Liver (tissue), 9 donors: ENCODE data around the gene MERTK. TPM values are rescaled to one million over a fixed set of nuclear protein-coding genes. Genes with fewer than 3 reads are reported as not detected.
"Not testable (repeated sequence)": the region's sequence is repeated elsewhere in the genome, so short reads cannot be mapped to it uniquely, and the experiment has no call there.

Experiments
- DNase-seq: peaks from one replicate; pipeline ENCODE4 v3.0.0-alpha.2; 2017; ENCODE audit warnings: low spot score
- H3K27ac ChIP-seq, 2 donors: one replicate each; pipeline ENCODE4 v1.7.0; 2013; ENCODE audit warnings: inconsistent platforms in 2 of 2, low read length in 2 of 2, control low read depth in 1 of 2, low read depth in 1 of 2, mild to moderate bottlenecking in 1 of 2
- H3K27me3 ChIP-seq, 4 donors: one replicate each; pipeline versions ENCODE4 v1.6.1 to v1.7.0; 2013; ENCODE audit warnings: low read length in 3 of 4, inconsistent platforms in 1 of 4, mild to moderate bottlenecking in 1 of 4, moderate library complexity in 1 of 4; ENCODE audit not compliant: control insufficient read depth in 4 of 4, insufficient read depth in 4 of 4
- H3K36me3 ChIP-seq, 4 donors: one replicate each; pipeline versions ENCODE4 v1.6.1 to v1.7.0; 2013; ENCODE audit warnings: low read length in 3 of 4, mild to moderate bottlenecking in 3 of 4, low read depth in 1 of 4, moderate library complexity in 1 of 4; ENCODE audit not compliant: control insufficient read depth in 4 of 4, insufficient read depth in 3 of 4
- H3K4me1 ChIP-seq, 4 donors: one replicate each; pipeline versions ENCODE4 v1.6.1 to v1.7.0; 2013; ENCODE audit warnings: low read length in 3 of 4, mild to moderate bottlenecking in 3 of 4, moderate library complexity in 1 of 4; ENCODE audit not compliant: control insufficient read depth in 4 of 4, insufficient read depth in 4 of 4
- H3K4me3 ChIP-seq, 3 donors: one replicate each; pipeline versions ENCODE4 v1.6.1 to v1.7.0; 2013; ENCODE audit warnings: low read length in 3 of 3, control low read depth in 1 of 3, low read depth in 1 of 3, mild to moderate bottlenecking in 1 of 3
- H3K9ac ChIP-seq, 2 donors: one replicate each; pipeline ENCODE4 v1.7.0; 2013; ENCODE audit warnings: low read length in 2 of 2, mild to moderate bottlenecking in 2 of 2, moderate library complexity in 2 of 2, control low read depth in 1 of 2, low read depth in 1 of 2
- H3K9me3 ChIP-seq, 4 donors: one replicate each; pipeline versions ENCODE4 v1.6.1 to v1.7.0; 2013; ENCODE audit warnings: low read length in 3 of 4; ENCODE audit not compliant: control insufficient read depth in 4 of 4
- ATF3 ChIP-seq: IDR thresholded peaks from 2 replicates; pipeline ENCODE4 v1.6.1; 2016; ENCODE audit warnings: antibody characterized with exemption
- CTCF ChIP-seq: fragments of 150-350 bp; IDR thresholded peaks from 2 replicates; pipeline ENCODE4 v1.5.1; 2017; ENCODE audit warnings: improper control_type of control experiment, low read depth, low read length; ENCODE audit not compliant: missing input control
- FOXA2 ChIP-seq: IDR thresholded peaks from 2 replicates; pipeline ENCODE4 v1.6.1; 2016; ENCODE audit warnings: antibody characterized with exemption
- GABPA ChIP-seq, 2 donors: IDR thresholded peaks in 1 of 2; conservative IDR thresholded peaks in 1 of 2; 2 replicates each; pipeline ENCODE4 v1.6.1; 2016; ENCODE audit warnings: antibody characterized with exemption in 2 of 2, mild to moderate bottlenecking in 1 of 2, moderate library complexity in 1 of 2
- HNF4A ChIP-seq, 2 donors: conservative IDR thresholded peaks; 2 replicates each; pipeline ENCODE4 v1.6.1; 2016; ENCODE audit warnings: antibody characterized with exemption in 2 of 2, mild to moderate bottlenecking in 2 of 2
- JUND ChIP-seq, 2 donors: IDR thresholded peaks; 2 replicates each; pipeline ENCODE4 v1.6.1; 2016; ENCODE audit warnings: antibody characterized with exemption in 2 of 2
- NR2F2 ChIP-seq: IDR thresholded peaks from 2 replicates; pipeline ENCODE4 v1.6.1; 2016; ENCODE audit warnings: antibody characterized with exemption
- RAD21 ChIP-seq, 2 donors: IDR thresholded peaks; 2 replicates each; pipeline ENCODE4 v1.6.1; 2016; ENCODE audit warnings: antibody characterized with exemption in 2 of 2, mild to moderate bottlenecking in 2 of 2
- REST ChIP-seq: IDR thresholded peaks from 2 replicates; pipeline ENCODE4 v1.6.1; 2016; ENCODE audit warnings: antibody characterized with exemption, mild to moderate bottlenecking
- RXRA ChIP-seq, 2 donors: IDR thresholded peaks; 2 replicates each; pipeline ENCODE4 v1.6.1; 2017 to 2018; ENCODE audit warnings: antibody characterized with exemption in 2 of 2, mild to moderate bottlenecking in 1 of 2
- SP1 ChIP-seq: IDR thresholded peaks from 2 replicates; pipeline ENCODE4 v1.6.1; 2018; ENCODE audit warnings: antibody characterized with exemption, mild to moderate bottlenecking
- TAF1 ChIP-seq: conservative IDR thresholded peaks from 2 replicates; pipeline ENCODE4 v1.6.1; 2016; ENCODE audit warnings: antibody characterized with exemption, mild to moderate bottlenecking
- YY1 ChIP-seq: IDR thresholded peaks from 2 replicates; pipeline ENCODE4 v1.6.1; 2016; ENCODE audit warnings: antibody characterized with exemption, mild to moderate bottlenecking
- WGBS: extraction: QIAGEN DNeasy Blood & Tissue Kit; methylation state at CpG from one replicate; pipeline ENCODE4 v1.1.7; 2013; 5-methylcytosine and 5-hydroxymethylcytosine counted together
- polyA plus RNA-seq, 2 donors: library from polyadenylated mRNA; stranded (reverse) in 1 of 2; unstranded in 1 of 2; fragments of 200-250 nt in 1 of 2; fragments of >200 nt in 1 of 2; fragmentation: Nextera tagmentation in 1 of 2; extraction: Ambion mirVana in 1 of 2; gene quantifications; one replicate each; pipeline versions ENCODE4 v1.2.1 to v1.2.3, GENCODE V29; 2013 to 2015
- total RNA-seq, 2 donors: library from RNA; depleted of rRNA; stranded (reverse); fragments of >200 nt; gene quantifications; one replicate each; pipeline ENCODE4 v1.2.3, GENCODE V29; 2014
- donor health status: healthy.
- donor health status: healthy.
- donor health status: healthy.
- donor health status: healthy.
- donor health status: healthy.

Gene MERTK
- total and polyA plus RNA-seq, 4 donors, result 6.3 to 34.1 (median 8.2) TPM

DNA sequence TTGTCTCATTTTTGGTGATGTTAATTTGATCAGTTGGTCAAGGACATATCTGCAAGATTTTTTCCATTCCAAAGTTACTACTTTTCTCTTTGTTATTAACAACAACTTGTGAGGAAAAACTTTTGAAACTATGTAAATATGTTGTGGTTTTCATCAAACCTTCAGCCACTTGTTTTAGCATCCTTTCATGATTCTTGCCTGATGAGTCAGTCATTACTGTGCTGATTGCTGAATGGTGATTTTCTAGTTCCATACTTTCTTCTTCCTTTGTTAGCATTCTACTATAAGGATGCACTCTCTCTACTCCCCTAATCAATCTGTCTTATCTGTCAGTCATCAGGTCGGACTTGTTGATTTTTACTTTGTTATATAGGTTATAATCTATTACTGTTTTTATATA is 167.6 kb downstream of the MERTK start (continued):
- TF ChIP-seq CTCF, result no peak
- TF ChIP-seq GABPA (IDR thresholded peaks at IDR 0.05 in 1 of 2, conservative IDR thresholded peaks at IDR 0.05 in 1 of 2), result no peak
- no peak for TF ChIP-seq FOXA2
- no peak for TF ChIP-seq YY1
- TF ChIP-seq HNF4A (conservative IDR thresholded peaks at IDR 0.05), result no peak
- TF ChIP-seq SP1, result no peak
- no peak for TF ChIP-seq ATF3
- no peak for TF ChIP-seq TAF1
- TF ChIP-seq NR2F2, result no peak
- no peak for TF ChIP-seq JUND (IDR thresholded peaks at IDR 0.05)
- no peak for TF ChIP-seq RXRA (IDR thresholded peaks at IDR 0.05)

DNA sequence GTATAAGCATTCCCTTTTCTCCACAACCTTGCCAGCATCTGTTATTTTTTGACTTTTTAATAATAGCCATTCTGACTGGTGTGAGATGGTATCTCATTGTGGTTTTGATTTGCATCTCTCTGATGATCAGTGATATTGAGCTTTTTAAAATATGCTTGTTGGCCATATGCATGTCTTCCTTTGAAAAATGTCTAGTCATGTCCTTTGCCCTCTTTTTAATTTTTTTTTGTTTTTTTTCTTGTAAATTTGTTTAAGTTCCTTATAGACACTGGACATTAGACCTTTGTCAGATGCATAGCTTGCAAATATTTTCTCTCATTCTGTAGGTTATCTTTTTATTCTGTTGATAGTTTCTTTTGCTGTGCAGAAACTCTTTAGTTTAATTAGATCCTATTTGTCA is 171.4 kb downstream of the MERTK start:
- H3K27me3 ChIP-seq, H3K36me3 ChIP-seq, H3K4me1 ChIP-seq, H3K9ac ChIP-seq, H3K4me3 ChIP-seq, H3K27ac ChIP-seq, H3K9me3 ChIP-seq, DNase-seq: not testable (repeated sequence)

GRCh38 chr2:112073875-112074274 is 175.5 kb downstream of the MERTK start:
- no peaks in the 10 kb centered on the region for H3K4me1 ChIP-seq
- H3K9ac ChIP-seq, result no peak overlapping the region
- H3K9me3 ChIP-seq, result no peaks in the 10 kb centered on the region
- H3K36me3 ChIP-seq, result peaks cover 0 to 5% (median 0%) of the 10 kb centered on the region in 4 donors
- no peak overlapping the region for H3K27ac ChIP-seq
- TF ChIP-seq GABPA (IDR thresholded peaks at IDR 0.05 in 1 of 2, conservative IDR thresholded peaks at IDR 0.05 in 1 of 2) (no peak), YY1 (no peak), RAD21 (IDR thresholded peaks at IDR 0.05) (no peak), REST (no peak), CTCF (no peak), SP1 (no peak), RXRA (IDR thresholded peaks at IDR 0.05) (no peak), JUND (IDR thresholded peaks at IDR 0.05) (no peak)
- no peak for DNase-seq
- H3K4me3 ChIP-seq, result no peak overlapping the region
- WGBS, result 93% methylated on average over 3 of the region's 3 CpGs
- H3K27me3 ChIP-seq, result no peaks in the 10 kb centered on the region
